Kidney epithelial cell (primary cell): ENCODE measurements around the gene PIEZO2. TPM values are rescaled to one million over a fixed set of nuclear protein-coding genes. Genes with fewer than 3 reads are reported as not detected.

Source experiments
- DNase-seq: peaks from one replicate; pipeline ENCODE4 v3.0.0-alpha.2; 2010; ENCODE audit warnings: low read depth
- H3K27me3 ChIP-seq: 2 replicates; pipeline ENCODE4 v1.6.0; 2011; ENCODE audit warnings: low read length; ENCODE audit not compliant: control insufficient read depth, insufficient read depth
- H3K36me3 ChIP-seq: 2 replicates; pipeline ENCODE4 v1.5.1; 2011; ENCODE audit warnings: low read length; ENCODE audit not compliant: control insufficient read depth, insufficient read depth
- H3K4me3 ChIP-seq: 2 replicates; pipeline ENCODE4 v1.5.1; 2011; ENCODE audit warnings: low read depth, mild to moderate bottlenecking, control low read depth, low read length
- CTCF ChIP-seq: IDR thresholded peaks from 2 replicates; pipeline ENCODE4 v1.5.1; 2011; ENCODE audit warnings: mild to moderate bottlenecking, moderate library complexity, low read length, control low read depth, inconsistent platforms; ENCODE audit not compliant: insufficient read depth, poor library complexity, severe bottlenecking
- total RNA-seq: library from RNA; depleted of rRNA; stranded (reverse); fragments of >200 nt; gene quantifications from 2 replicates; pipeline ENCODE4 v1.2.3, GENCODE V29; 2015

PIEZO2 gene
- total RNA-seq, 1 donor from 2014 or later: 1.8 TPM

GRCh38 chr18:10893761-10894160, 255.6 kb downstream of the PIEZO2 start:
- no peak for DNase-seq
- Histone ChIP-seq H3K36me3 (no peaks in the 10 kb centered on the region), H3K27me3 (no peaks in the 10 kb centered on the region), H3K4me3 (no peak overlapping the region)
- no peak for TF ChIP-seq CTCF

GRCh38 chr18:10893196-10893595, 256.2 kb downstream of the PIEZO2 start:
- no peaks in the 10 kb centered on the region for H3K27me3 ChIP-seq
- no peaks in the 10 kb centered on the region for H3K36me3 ChIP-seq
- H3K4me3 ChIP-seq: no peak overlapping the region
- DNase-seq: no peak
- TF ChIP-seq CTCF: no peak

- TF ChIP-seq CTCF: no peak
- Histone ChIP-seq H3K4me3 (no peak overlapping the region), H3K36me3 (no peaks in the 10 kb centered on the region), H3K27me3 (no peaks in the 10 kb centered on the region)
- no peak for DNase-seq
Observed at GRCh38 chr18:10892786-10893185, 256.6 kb downstream of the PIEZO2 start.

GRCh38 chr18:10890022-10890421, 259.3 kb downstream of the PIEZO2 start:
- Histone ChIP-seq H3K36me3 (no peaks in the 10 kb centered on the region), H3K27me3 (no peaks in the 10 kb centered on the region), H3K4me3 (no peak overlapping the region)
- no peak for TF ChIP-seq CTCF
- no peak for DNase-seq

GRCh38 chr18:10878703-10879102, 270.7 kb downstream of the PIEZO2 start:
- H3K27me3 ChIP-seq: no peaks in the 10 kb centered on the region

More at GRCh38 chr18:10878703-10879102, 270.7 kb downstream of the PIEZO2 start:
- no peak for TF ChIP-seq CTCF
- H3K4me3 ChIP-seq: no peak overlapping the region
- DNase-seq: no peak
- H3K36me3 ChIP-seq: no peaks in the 10 kb centered on the region
